ENCODE data around the gene EZH2.
A peak's percentile ranks its signal among the peaks of the same experiment; 100 is the strongest.

The EZH2 gene

GRCh38 chr7:148884049-148884298, at the start of gene EZH2:
Gene EZH2 (minus strand): TSS chr7:148884291. CDS start chr7:148847298, 36,993 bp downstream.
- no peak for DNase-seq

- DNase-seq = no peak
Observed at GRCh38 chr7:148931470-148931869, 47.4 kb upstream of the EZH2 start.

GRCh38 chr7:148930335-148930734, 46.2 kb upstream of the EZH2 start:
- no peak for DNase-seq

- DNase-seq = no peak
Observed at GRCh38 chr7:148929176-148929575, 45.1 kb upstream of the EZH2 start.

GRCh38 chr7:148927123-148928045, 43.3 kb upstream of the EZH2 start:
- no peak for DNase-seq

GRCh38 chr7:148925836-148926235, 41.7 kb upstream of the EZH2 start:
- no peak for DNase-seq

- no peak for DNase-seq
Observed at GRCh38 chr7:148924011-148924410, 39.9 kb upstream of the EZH2 start.

GRCh38 chr7:148921806-148922205, 37.7 kb upstream of the EZH2 start:
- no peak for DNase-seq

- DNase-seq = no peak
Observed at GRCh38 chr7:148921189-148921588, 37.1 kb upstream of the EZH2 start.

- no peak for DNase-seq
Observed at GRCh38 chr7:148919859-148920258, 35.8 kb upstream of the EZH2 start.

- DNase-seq = no peak
Observed at GRCh38 chr7:148918058-148918596, 34.0 kb upstream of the EZH2 start.

GRCh38 chr7:148916186-148916585, 32.1 kb upstream of the EZH2 start:
- no peak for DNase-seq

- no peak for DNase-seq
Observed at GRCh38 chr7:148915211-148915610, 31.1 kb upstream of the EZH2 start.

GRCh38 chr7:148914208-148914777, 30.2 kb upstream of the EZH2 start:
- DNase-seq = no peak

GRCh38 chr7:148912758-148913541, 28.9 kb upstream of the EZH2 start:
- no peak for DNase-seq

GRCh38 chr7:148912151-148912550, 28.1 kb upstream of the EZH2 start:
- DNase-seq = no peak

- DNase-seq = peak; percentile 13
Observed at GRCh38 chr7:148911626-148912025, 27.5 kb upstream of the EZH2 start.

GRCh38 chr7:148909568-148909967, 25.5 kb upstream of the EZH2 start:
- DNase-seq = no peak

- DNase-seq = no peak
Observed at GRCh38 chr7:148906707-148907498, 22.8 kb upstream of the EZH2 start.

GRCh38 chr7:148905093-148905666, 21.1 kb upstream of the EZH2 start:
- no peak for DNase-seq

- DNase-seq = peak; percentile 60
Observed at GRCh38 chr7:148903504-148903903, 19.4 kb upstream of the EZH2 start.

- peak; percentile 34 for DNase-seq
Observed at GRCh38 chr7:148901178-148901577, 17.1 kb upstream of the EZH2 start.
